Adrenal gland (tissue), 12 donors: ENCODE results near the gene ARHGEF26. TPM values are rescaled to one million over a fixed set of nuclear protein-coding genes. Genes with fewer than 3 reads are reported as not detected.

Source experiments
- DNase-seq, 7 donors: peaks; one replicate each; pipeline ENCODE4 v3.0.0-alpha.2; 2019 to 2020
- H3K27ac ChIP-seq, 5 donors: fragments of 200-600 bp; sonication (generic) in 4 of 5; 1 replicate in 3 of 5; 2 replicates in 2 of 5; pipeline versions ENCODE4 v1.5.1 to v1.8.0; 2016 to 2020; ENCODE audit warnings: mild to moderate bottlenecking in 1 of 5
- H3K27me3 ChIP-seq: fragments of 200-600 bp; 2 replicates; pipeline ENCODE4 v1.8.0; 2021
- H3K36me3 ChIP-seq, 2 donors: fragments of 200-600 bp; replicated peaks in 1 of 2; 1 replicate in 1 of 2; 2 replicates in 1 of 2; pipeline versions ENCODE4 v1.5.1 to v1.8.0; 2018 to 2022
- H3K4me1 ChIP-seq, 2 donors: fragments of 200-600 bp; replicated peaks in 1 of 2; 1 replicate in 1 of 2; 2 replicates in 1 of 2; pipeline versions ENCODE4 v1.5.1 to v1.8.0; 2018 to 2021
- H3K4me3 ChIP-seq, 4 donors: fragments of 200-600 bp; sonication (generic) in 3 of 4; one replicate each; pipeline ENCODE4 v1.5.1; 2016 to 2018
- H3K9me3 ChIP-seq, 3 donors: fragments of 200-600 bp; sonication (generic) in 1 of 3; replicated peaks in 1 of 3; 1 replicate in 2 of 3; 2 replicates in 1 of 3; pipeline versions ENCODE4 v1.5.1 to v1.8.0; 2016 to 2021
- CTCF ChIP-seq, 6 experiments: fragments of 450-650 bp in 4 of 6; fragments of 200-600 bp in 2 of 6; sonication (generic) in 1 of 6; IDR thresholded peaks; 1 replicate in 5 of 6; 2 replicates in 1 of 6; pipeline versions ENCODE4 v1.5.1 to v1.8.0; 2016 to 2021; ENCODE audit warnings: antibody characterized with exemption in 6 of 6, mild to moderate bottlenecking in 2 of 6, moderate library complexity in 1 of 6
- POLR2A ChIP-seq, 2 donors: fragments of 450-650 bp; IDR thresholded peaks; one replicate each; pipeline ENCODE4 v1.6.1; 2017; ENCODE audit warnings: antibody characterized with exemption in 2 of 2, mild to moderate bottlenecking in 2 of 2, moderate library complexity in 1 of 2
- WGBS, 4 donors: extraction: QIAGEN DNeasy Blood & Tissue Kit in 2 of 4; methylation state at CpG; one replicate each; pipeline versions ENCODE4 v1.1.5 to v1.1.7; 2013 to 2017; 5-methylcytosine and 5-hydroxymethylcytosine counted together
- intact Hi-C, 2 donors: fragments of 100-400 bp; cut with DNase I; formaldehyde crosslinking; loops; one replicate each; pipeline versions ENCODE4 v1.14.1 to v1.15.0; 2022 to 2023
- polyA plus RNA-seq, 3 donors: library from polyadenylated mRNA; stranded (reverse); fragments of 200-250 nt in 2 of 3; fragments of 350-450 nt in 1 of 3; fragmentation: Illumina TruSeq in 1 of 3; extraction: RNeasy Lipid Tissue Mini Kit (QIAGEN cat#74804) in 1 of 3; gene quantifications; one replicate each; pipeline ENCODE4 v1.2.3, GENCODE V29; 2013 to 2014
- total RNA-seq, 9 donors: library from RNA; depleted of rRNA in 4 of 9; stranded (reverse); fragments of >200 nt in 4 of 9; fragments of 120-200 nt in 1 of 9; fragmentation: NEBNext Ultra II Directional in 1 of 9; extraction: Animal tissue kit (Norgen Biotek cat#: 25700) in 1 of 9; gene quantifications; one replicate each; pipeline versions ENCODE4 v1.1.0 to v1.2.4, GENCODE V29; 2013 to 2023
- donor health status: healthy with polysubstance abuse.
- donor health status: Bipolar disorder and iron deficiency.
- donor health status: DM: yes; HTN: yes; CAD: no.
- donor health status: DM: no; HTN: no; CAD: no.
- donor health status: DM: no; HTN: no; CAD: no.
- donor health status: DM: yes; HTN: yes; CAD: no.

The ARHGEF26 gene
- total and polyA plus RNA-seq, 12 donors = 1.4 to 9.9 (median 3.8) TPM

GRCh38 chr3:154144825-154145465 is 23.8 kb downstream of the ARHGEF26 start:
- TF ChIP-seq POLR2A (IDR thresholded peaks at IDR 0.05) (no peak), CTCF (IDR thresholded peaks at IDR 0.05) (no peak)
- H3K4me1 ChIP-seq = no peaks in the 10 kb centered on the region

GRCh38 chr3:154148541-154148940 is 27.4 kb downstream of the ARHGEF26 start:
- no peaks in the 10 kb centered on the region for H3K4me1 ChIP-seq
- no peaks in the 10 kb centered on the region for H3K27me3 ChIP-seq
- no peak for DNase-seq
- no peaks in the 10 kb centered on the region for H3K36me3 ChIP-seq
- H3K4me3 ChIP-seq = no peak overlapping the region
- H3K9me3 ChIP-seq = no peaks in the 10 kb centered on the region
- WGBS, 4 donors = 64 to 88% (median 86%) methylated on average over 1 of the region's 1 CpG
- TF ChIP-seq POLR2A (IDR thresholded peaks at IDR 0.05) (no peak), CTCF (IDR thresholded peaks at IDR 0.05) (no peak)
- no peak overlapping the region for H3K27ac ChIP-seq
- intact Hi-C loops = no loop called here

More at GRCh38 chr3:154144825-154145465, 23.8 kb downstream of the ARHGEF26 start:
- H3K27me3 ChIP-seq = no peaks in the 10 kb centered on the region
- no peaks in the 10 kb centered on the region for H3K9me3 ChIP-seq
- intact Hi-C loops = no loop called here
- DNase-seq = no peak
- no peak overlapping the region for H3K27ac ChIP-seq
- no peaks in the 10 kb centered on the region for H3K36me3 ChIP-seq
- 63 to 84% (median 70%) methylated on average over 1 of the region's 1 CpG for WGBS, 4 donors
- no peak overlapping the region for H3K4me3 ChIP-seq

DNA sequence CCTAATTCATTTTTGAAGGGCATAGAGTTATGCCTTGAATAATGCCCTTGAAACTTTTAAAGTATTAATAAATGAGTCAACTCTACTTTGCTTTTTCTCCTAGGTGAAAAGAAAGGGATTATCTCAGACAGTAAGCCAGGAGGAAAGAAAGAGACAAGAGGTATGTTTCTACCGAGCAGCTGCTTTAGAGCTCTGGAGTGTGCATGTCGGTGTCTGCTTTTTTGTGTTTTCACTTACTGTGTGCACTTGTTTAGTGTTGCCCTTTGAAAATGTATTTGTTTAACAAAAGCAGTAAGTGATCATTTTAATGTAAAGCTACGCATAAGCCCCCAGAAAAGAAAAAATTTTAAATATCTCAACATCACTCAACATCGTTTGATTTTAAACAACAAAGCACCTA is 28.1 kb downstream of the ARHGEF26 start:
- Histone ChIP-seq H3K4me3 (no peak overlapping the region), H3K27me3 (no peaks in the 10 kb centered on the region), H3K27ac (no peak overlapping the region), H3K36me3 (no peaks in the 10 kb centered on the region), H3K4me1 (no peaks in the 10 kb centered on the region), H3K9me3 (no peaks in the 10 kb centered on the region)
- 82 to 88% (median 85%) methylated on average over 4 of the region's 4 CpGs for WGBS, 4 donors
- DNase-seq = no peak
- intact Hi-C loops = no loop called here
- no peak for TF ChIP-seq CTCF (IDR thresholded peaks at IDR 0.05)
- TF ChIP-seq POLR2A (IDR thresholded peaks at IDR 0.05) = no peak

GRCh38 chr3:154151969-154152368 is 30.8 kb downstream of the ARHGEF26 start:
- no peaks in the 10 kb centered on the region for H3K36me3 ChIP-seq
- no peak overlapping the region for H3K4me3 ChIP-seq
- no peaks in the 10 kb centered on the region for H3K4me1 ChIP-seq
- H3K27me3 ChIP-seq = no peaks in the 10 kb centered on the region
- 87 to 100% (median 90%) methylated on average over 1 of the region's 1 CpG for WGBS, 4 donors
- intact Hi-C loops = no loop called here
- no peak overlapping the region for H3K27ac ChIP-seq
- no peak for TF ChIP-seq POLR2A (IDR thresholded peaks at IDR 0.05)
- no peak for TF ChIP-seq CTCF (IDR thresholded peaks at IDR 0.05)
- no peak for DNase-seq
- H3K9me3 ChIP-seq = no peaks in the 10 kb centered on the region
